OCI-LY7 (cell line): ENCODE results near the gene DUSP12. TPM values are rescaled to one million over a fixed set of nuclear protein-coding genes. Genes with fewer than 3 reads are reported as not detected.

ENCODE experiments used
- BruUV-seq: library from RNA; stranded (reverse); fragments of 400-500 nt; replicated peaks from 2 replicates; lab custom pipeline; 2021; lab: Mats Ljungman, UMichigan
- CTCF ChIA-PET: fragments of 300-600 bp; sonication (Branson Sonifier 250); formaldehyde crosslinking; loops from one replicate; lab custom pipeline; 2022; ENCODE audit warnings: antibody characterized with exemption; ENCODE audit not compliant: unreplicated experiment; lab: Charles Lee
- POLR2A ChIA-PET: fragments of 300-600 bp; sonication (Branson Sonifier 250); formaldehyde crosslinking; loops from one replicate; lab custom pipeline; 2022; ENCODE audit warnings: antibody characterized with exemption; lab: Charles Lee
- DNase-seq: peaks from one replicate; pipeline ENCODE4 v3.0.0-alpha.2; 2015; ENCODE audit warnings: low spot score
- H2AFZ ChIP-seq: fragments of 200-600 bp; sonication (generic), shearing (Covaris generic); 2 replicates; pipeline ENCODE4 v1.6.1; 2014; ENCODE audit warnings: mild to moderate bottlenecking, antibody characterized with exemption, low read length, moderate library complexity
- H3K27ac ChIP-seq: fragments of 200-600 bp; sonication (generic); 2 replicates; pipeline ENCODE4 v1.5.1; 2014; ENCODE audit warnings: mixed run types, low read depth, mild to moderate bottlenecking, moderate library complexity, low read length, inconsistent platforms; ENCODE audit not compliant: poor library complexity, severe bottlenecking
- H3K36me3 ChIP-seq: fragments of 200-600 bp; sonication (generic); 2 replicates; pipeline ENCODE4 v1.6.1; 2014; ENCODE audit warnings: mild to moderate bottlenecking, antibody characterized with exemption, low read length, moderate library complexity, mixed read lengths; ENCODE audit not compliant: insufficient read depth
- H3K4me1 ChIP-seq: fragments of 200-600 bp; sonication (generic); 2 replicates; pipeline ENCODE4 v1.5.1; 2014; ENCODE audit warnings: mild to moderate bottlenecking, low read length; ENCODE audit not compliant: insufficient read depth, poor library complexity, severe bottlenecking
- H3K4me2 ChIP-seq: fragments of 200-600 bp; sonication (generic); 2 replicates; pipeline ENCODE4 v1.6.1; 2014; ENCODE audit warnings: mild to moderate bottlenecking, low read length
- H3K4me3 ChIP-seq: fragments of 200-600 bp; sonication (generic); 2 replicates; pipeline ENCODE4 v1.5.1; 2014; ENCODE audit warnings: mild to moderate bottlenecking, low read depth, low read length; ENCODE audit not compliant: poor library complexity, severe bottlenecking
- H3K79me2 ChIP-seq: fragments of 200-600 bp; sonication (generic); 2 replicates; pipeline ENCODE4 v1.6.1; 2016; ENCODE audit warnings: low read depth, mild to moderate bottlenecking, low read length, moderate library complexity, mixed read lengths; ENCODE audit not compliant: insufficient read depth
- H3K9me2 ChIP-seq: fragments of 200-600 bp; sonication (generic); 2 replicates; pipeline ENCODE4 v1.6.1; 2016; ENCODE audit warnings: mild to moderate bottlenecking, low read length, mixed read lengths; ENCODE audit not compliant: insufficient read depth
- H3K9me3 ChIP-seq: fragments of 200-600 bp; sonication (generic); 2 replicates; pipeline ENCODE4 v1.6.1; 2014; ENCODE audit warnings: mild to moderate bottlenecking, mixed run types, low read length, mixed read lengths
- H4K20me1 ChIP-seq: fragments of 200-600 bp; sonication (generic); 2 replicates; pipeline ENCODE4 v1.6.1; 2014; ENCODE audit warnings: mild to moderate bottlenecking, antibody characterized with exemption, low read length, moderate library complexity, mixed read lengths; ENCODE audit not compliant: insufficient read depth
- CTCF ChIP-seq: fragments of 200-600 bp; sonication (generic); conservative IDR thresholded peaks from 2 replicates; pipeline ENCODE4 v1.5.1; 2014; ENCODE audit warnings: mild to moderate bottlenecking, antibody characterized with exemption, low read length, moderate library complexity, mixed read lengths
- EZH2phosphoT487 ChIP-seq: fragments of 200-600 bp; sonication (generic); IDR thresholded peaks from 2 replicates; pipeline ENCODE4 v1.6.1; 2018; ENCODE audit warnings: low read depth, borderline replicate concordance, mild to moderate bottlenecking, mixed run types, antibody characterized with exemption, low read length, moderate library complexity, mixed read lengths
- intact Hi-C: fragments of 100-400 bp; cut with micrococcal nuclease; formaldehyde crosslinking; loops from one replicate; pipeline ENCODE4 v1.10.0; 2022; ENCODE audit not compliant: unreplicated experiment
- total RNA-seq, 2 experiments: library from RNA; depleted of rRNA in 1 of 2; stranded (reverse); fragments of >200 nt in 1 of 2; shearing (Covaris generic) in 1 of 2; gene quantifications; 2 replicates each; pipeline ENCODE4 v1.2.3, GENCODE V29; 2014 to 2022

The DUSP12 gene
- total RNA-seq, 2 experiments from 2014 or later: 37.3 to 43.9 TPM

- CTCF ChIA-PET: interaction anchor here (0.6 to 0.9 kb wide), 2 partner anchors 11 to 30 kb away, joined by 3 read pairs; no protein-coding TSS in a partner anchor
- no peaks in the 10 kb centered on the region for H3K9me2 ChIP-seq
Measured at GRCh38 chr1:161710560-161710959, 39.0 kb upstream of the DUSP12 start.

DNA sequence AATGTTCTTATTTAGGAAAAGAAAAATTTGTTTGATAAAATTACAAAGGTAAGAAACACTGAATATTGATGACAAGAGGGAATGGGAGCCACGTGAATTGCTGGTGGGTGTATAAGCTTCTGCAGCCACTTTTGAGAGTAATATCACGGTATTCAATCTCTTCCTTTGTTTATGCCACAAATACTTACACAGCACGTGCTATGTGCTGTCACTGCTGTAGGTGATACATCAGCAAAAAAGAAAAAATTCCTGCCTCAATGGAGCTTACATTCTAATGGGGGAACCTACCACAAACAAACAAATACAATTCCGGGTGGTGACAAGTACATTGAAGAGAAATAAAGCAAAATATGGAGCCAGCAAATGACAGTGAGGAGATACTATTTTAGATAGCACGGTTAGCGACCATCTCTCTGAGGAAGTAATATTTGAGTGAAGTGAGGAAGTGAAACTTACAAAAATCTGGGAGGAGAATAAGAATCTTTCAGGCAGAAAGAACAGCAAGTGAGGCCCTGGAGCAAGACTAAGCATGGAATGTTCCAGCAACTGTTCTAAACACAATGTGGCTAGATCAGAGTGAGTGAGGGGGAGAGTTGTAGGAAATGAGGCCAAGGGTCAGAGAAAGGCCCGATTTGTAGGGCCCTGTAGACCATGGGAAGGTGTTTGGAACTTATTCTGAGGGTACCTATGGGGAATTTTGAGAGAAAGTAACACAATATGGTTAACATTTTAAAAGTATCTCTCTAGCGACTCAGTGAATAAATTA is 30.8 kb upstream of the DUSP12 start:
- POLR2A ChIA-PET: interaction anchor here (0.6 to 5.5 kb wide), 3 partner anchors 8 to 578 kb away, joined by 3 to 55 read pairs (median 31); partner anchors contain the start of gene FCRLA
- H4K20me1 ChIP-seq: no peaks in the 10 kb centered on the region
- intact Hi-C loops: no loop called here
- H2AFZ ChIP-seq: peak overlapping the region; percentile 91
- peak overlapping the region; percentile 95 for H3K27ac ChIP-seq
- H3K9me3 ChIP-seq: no peaks in the 10 kb centered on the region
- TF ChIP-seq CTCF (no peak), EZH2phosphoT487 (no peak)
- H3K79me2 ChIP-seq: no peaks in the 10 kb centered on the region
- peaks cover 83% of the 10 kb centered on the region for H3K4me1 ChIP-seq
- no peaks in the 10 kb centered on the region for H3K9me2 ChIP-seq
- peak overlapping the region; percentile 52 for H3K4me3 ChIP-seq
- DNase-seq: peak; percentile 82
- BruUV-seq: no TSS peak
- CTCF ChIA-PET: no interaction called here
- H3K4me2 ChIP-seq: peak overlapping the region; percentile 89
- H3K36me3 ChIP-seq: peaks cover 14% of the 10 kb centered on the region

More at GRCh38 chr1:161710560-161710959, 39.0 kb upstream of the DUSP12 start:
- Histone ChIP-seq H3K79me2 (peaks cover 64% of the 10 kb centered on the region), H2AFZ (no peak overlapping the region), H3K9me3 (no peaks in the 10 kb centered on the region), H3K4me2 (peak overlapping the region; percentile 99), H3K36me3 (peaks cover 77% of the 10 kb centered on the region), H3K4me3 (peak overlapping the region; percentile 80), H3K27ac (peak overlapping the region; percentile 96), H3K4me1 (peaks cover 64% of the 10 kb centered on the region), H4K20me1 (peaks cover 15% of the 10 kb centered on the region)
- POLR2A ChIA-PET: interaction anchor here (1.3 kb wide), 1 partner anchor 18 kb away, joined by 3 read pairs; no protein-coding TSS in a partner anchor
- DNase-seq: peak; percentile 61
- BruUV-seq: no TSS peak
- TF ChIP-seq CTCF: no peak
- no peak for TF ChIP-seq EZH2phosphoT487
- intact Hi-C loops: no loop called here

- no TSS peak for BruUV-seq
- H3K9me2 ChIP-seq: no peaks in the 10 kb centered on the region
- intact Hi-C loops: no loop called here
- no peaks in the 10 kb centered on the region for H4K20me1 ChIP-seq
- H3K4me1 ChIP-seq: peaks cover 79% of the 10 kb centered on the region
- no peak for DNase-seq
- peaks cover 9% of the 10 kb centered on the region for H3K36me3 ChIP-seq
- TF ChIP-seq CTCF (no peak), EZH2phosphoT487 (no peak)
- H3K27ac ChIP-seq: peak overlapping the region; percentile 95
- H3K79me2 ChIP-seq: no peaks in the 10 kb centered on the region
- ChIA-PET POLR2A (interaction anchor here (1.8 kb wide), 1 partner anchor 12 kb away, joined by 17 read pairs; the partner anchor contains the start of gene FCRLA), CTCF (no interaction called here)
- H3K4me3 ChIP-seq: peak overlapping the region; percentile 52
- H3K9me3 ChIP-seq: no peaks in the 10 kb centered on the region
- H3K4me2 ChIP-seq: peak overlapping the region; percentile 89
- peak overlapping the region; percentile 91; the same call in 1 of the 2 replicates for H2AFZ ChIP-seq
Measured at GRCh38 chr1:161719325-161719611, 30.3 kb upstream of the DUSP12 start.
